Spleen (tissue), 11 donors: ENCODE results near the gene FBXO15. TPM values are rescaled to one million over a fixed set of nuclear protein-coding genes. Genes with fewer than 3 reads are reported as not detected.

Experiments used
- DNase-seq: peaks from one replicate; pipeline ENCODE4 v3.0.0-alpha.2; 2020
- H3K27ac ChIP-seq, 8 donors: fragments of 200-600 bp; sonication (generic) in 7 of 8; 1 replicate in 4 of 8; 2 replicates in 4 of 8; pipeline versions ENCODE4 v1.5.0 to v1.8.0; 2016 to 2021; ENCODE audit warnings: inconsistent platforms in 4 of 8, mild to moderate bottlenecking in 4 of 8, moderate library complexity in 1 of 8
- H3K27me3 ChIP-seq, 7 donors: fragments of 200-600 bp; sonication (generic) in 6 of 7; replicated peaks in 1 of 7; 1 replicate in 4 of 7; 2 replicates in 3 of 7; pipeline versions ENCODE4 v1.5.0 to v1.8.0; 2016 to 2021; ENCODE audit warnings: inconsistent platforms in 3 of 7, mild to moderate bottlenecking in 1 of 7
- H3K36me3 ChIP-seq, 6 donors: fragments of 200-600 bp; sonication (generic) in 5 of 6; 1 replicate in 4 of 6; 2 replicates in 2 of 6; pipeline versions ENCODE4 v1.5.0 to v1.8.0; 2016 to 2021; ENCODE audit warnings: inconsistent platforms in 2 of 6
- H3K4me1 ChIP-seq, 6 donors: fragments of 200-600 bp; sonication (generic) in 5 of 6; 1 replicate in 3 of 6; 2 replicates in 3 of 6; pipeline versions ENCODE4 v1.5.0 to v1.8.0; 2016 to 2021; ENCODE audit warnings: inconsistent platforms in 3 of 6
- H3K4me3 ChIP-seq, 8 donors: fragments of 200-600 bp; sonication (generic) in 7 of 8; 1 replicate in 4 of 8; 2 replicates in 4 of 8; pipeline versions ENCODE4 v1.5.0 to v1.8.0; 2016 to 2021; ENCODE audit warnings: inconsistent platforms in 4 of 8, mild to moderate bottlenecking in 4 of 8, moderate library complexity in 2 of 8
- H3K9me3 ChIP-seq, 8 donors: fragments of 200-600 bp; sonication (generic) in 7 of 8; 1 replicate in 4 of 8; 2 replicates in 4 of 8; pipeline versions ENCODE4 v1.5.0 to v1.8.0; 2016 to 2021; ENCODE audit warnings: inconsistent platforms in 4 of 8
- POLR2A ChIP-seq, 3 donors: fragments of 450-650 bp; IDR thresholded peaks; one replicate each; pipeline ENCODE4 v1.5.1; 2017; ENCODE audit warnings: antibody characterized with exemption in 3 of 3, mild to moderate bottlenecking in 1 of 3
- POLR2AphosphoS5 ChIP-seq, 3 donors: sonication (generic); formaldehyde crosslinking; IDR thresholded peaks; one replicate each; pipeline ENCODE4 v1.5.1; 2017; ENCODE audit warnings: antibody characterized with exemption in 3 of 3
- WGBS, 5 donors: extraction: QIAGEN DNeasy Blood & Tissue Kit in 3 of 5; methylation state at CpG; one replicate each; pipeline versions ENCODE4 v1.1.5 to v1.1.7; 2013 to 2018; 5-methylcytosine and 5-hydroxymethylcytosine counted together
- intact Hi-C: fragments of 100-400 bp; cut with DNase I; formaldehyde crosslinking; loops from one replicate; pipeline ENCODE4 v1.15.0; 2023; ENCODE audit warnings: low total_unique reads
- polyA plus RNA-seq, 3 donors: library from polyadenylated mRNA; stranded (reverse); fragments of 200-250 nt; gene quantifications; one replicate each; pipeline ENCODE4 v1.2.1, GENCODE V29; 2013
- total RNA-seq, 7 donors: library from RNA; depleted of rRNA in 3 of 7; stranded (reverse); fragments of >200 nt in 3 of 7; fragmentation: NEBNext Ultra II Directional in 4 of 7; extraction: Animal tissue kit (Norgen Biotek cat#: 25700) in 4 of 7; gene quantifications; one replicate each; pipeline versions ENCODE4 v1.1.0 to v1.2.1, GENCODE V29; 2016 to 2021
- TF ChIP-seq, protein P1 (sequence below), 11 experiments: fragments of 200-600 bp in 7 of 11; fragments of 450-650 bp in 4 of 11; sonication (generic) in 4 of 11; IDR thresholded peaks in 8 of 11; conservative IDR thresholded peaks in 3 of 11; 1 replicate in 7 of 11; 2 replicates in 4 of 11; pipeline versions ENCODE4 v1.4.0 to v1.8.0; 2016 to 2021; ENCODE audit warnings: antibody characterized with exemption in 11 of 11, inconsistent platforms in 4 of 11, mild to moderate bottlenecking in 1 of 11
- donor health status: healthy with polysubstance abuse.
- donor health status: DM: no; HTN: no; CAD: no; lungs with moderate emphysema.
- donor health status: DM: no; HTN: no; CAD: no.
- donor health status: Bipolar disorder and iron deficiency.
- donor health status: healthy.
- donor health status: DM: no; HTN: no; CAD: no.
- donor health status: DM: yes; HTN: yes; CAD: no.

Gene FBXO15
- total and polyA plus RNA-seq, 10 donors = 0.28 to 3.5 (median 1.1) TPM

DNA sequence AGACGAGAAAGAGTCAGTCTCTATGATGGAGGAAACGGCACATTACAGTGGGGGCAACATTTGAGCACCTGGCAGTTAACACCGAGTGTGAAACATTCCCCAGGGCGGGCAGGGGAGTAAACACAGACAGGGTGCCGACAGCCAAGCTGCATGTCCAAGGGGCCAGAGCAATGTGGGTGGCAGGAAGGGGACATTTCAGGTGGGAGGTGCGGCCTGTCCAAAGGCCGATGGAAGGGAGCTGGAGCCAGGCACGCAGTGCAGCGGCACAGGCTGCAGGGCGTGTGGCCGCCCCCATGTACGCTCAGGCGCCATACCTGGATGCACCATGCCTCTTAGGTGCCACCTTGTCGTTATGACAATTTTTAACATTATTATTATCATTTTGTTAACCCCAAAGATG is 43.9 kb upstream of the FBXO15 start:
- intact Hi-C loops = no loop called here
- Histone ChIP-seq H3K36me3 (no peaks in the 10 kb centered on the region), H3K4me3 (no peak overlapping the region), H3K27me3 (peaks cover 0 to 9% (median 0%) of the 10 kb centered on the region in 7 donors), H3K27ac (no peak overlapping the region), H3K9me3 (no peaks in the 10 kb centered on the region), H3K4me1 (peaks cover 0 to 7% (median 4%) of the 10 kb centered on the region in 6 donors)
- 86 to 89% (median 88%) methylated on average over 14 of the region's 14 CpGs for WGBS, 5 donors
- TF ChIP-seq POLR2AphosphoS5 (IDR thresholded peaks at IDR 0.05) (no peak), POLR2A (IDR thresholded peaks at IDR 0.05) (no peak)
- TF ChIP-seq, protein P1, sequence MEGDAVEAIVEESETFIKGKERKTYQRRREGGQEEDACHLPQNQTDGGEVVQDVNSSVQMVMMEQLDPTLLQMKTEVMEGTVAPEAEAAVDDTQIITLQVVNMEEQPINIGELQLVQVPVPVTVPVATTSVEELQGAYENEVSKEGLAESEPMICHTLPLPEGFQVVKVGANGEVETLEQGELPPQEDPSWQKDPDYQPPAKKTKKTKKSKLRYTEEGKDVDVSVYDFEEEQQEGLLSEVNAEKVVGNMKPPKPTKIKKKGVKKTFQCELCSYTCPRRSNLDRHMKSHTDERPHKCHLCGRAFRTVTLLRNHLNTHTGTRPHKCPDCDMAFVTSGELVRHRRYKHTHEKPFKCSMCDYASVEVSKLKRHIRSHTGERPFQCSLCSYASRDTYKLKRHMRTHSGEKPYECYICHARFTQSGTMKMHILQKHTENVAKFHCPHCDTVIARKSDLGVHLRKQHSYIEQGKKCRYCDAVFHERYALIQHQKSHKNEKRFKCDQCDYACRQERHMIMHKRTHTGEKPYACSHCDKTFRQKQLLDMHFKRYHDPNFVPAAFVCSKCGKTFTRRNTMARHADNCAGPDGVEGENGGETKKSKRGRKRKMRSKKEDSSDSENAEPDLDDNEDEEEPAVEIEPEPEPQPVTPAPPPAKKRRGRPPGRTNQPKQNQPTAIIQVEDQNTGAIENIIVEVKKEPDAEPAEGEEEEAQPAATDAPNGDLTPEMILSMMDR (IDR thresholded peaks at IDR 0.05 in 8 of 11, conservative IDR thresholded peaks at IDR 0.05 in 3 of 11) = no peak
- DNase-seq = no peak

DNA sequence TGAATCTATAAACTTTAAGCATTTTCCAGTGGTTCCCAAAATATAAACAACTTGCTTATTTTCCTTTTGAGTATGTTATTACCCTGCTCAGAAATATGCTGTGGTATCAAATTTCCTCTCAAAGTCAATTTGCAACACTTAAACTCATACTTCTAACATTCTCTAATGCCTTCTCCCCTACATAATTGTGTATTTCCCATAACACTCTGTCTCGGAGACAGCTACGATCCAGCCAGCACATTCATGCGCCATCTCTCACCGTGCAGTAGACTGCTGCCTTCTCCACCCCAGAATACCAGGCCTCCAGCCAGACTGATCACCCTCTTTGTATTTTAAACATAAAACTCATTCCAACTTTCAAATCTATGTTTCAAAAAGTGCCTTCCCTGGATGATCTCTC is 42.5 kb upstream of the FBXO15 start:
- Histone ChIP-seq H3K36me3 (no peaks in the 10 kb centered on the region), H3K4me3 (no peak overlapping the region), H3K27ac (no peak overlapping the region), H3K4me1 (no peaks in the 10 kb centered on the region), H3K9me3 (no peaks in the 10 kb centered on the region), H3K27me3 (peaks cover 0 to 9% (median 0%) of the 10 kb centered on the region in 7 donors)
- no peak for TF ChIP-seq POLR2AphosphoS5 (IDR thresholded peaks at IDR 0.05)
- no peak for TF ChIP-seq POLR2A (IDR thresholded peaks at IDR 0.05)
- TF ChIP-seq, protein P1 (IDR thresholded peaks at IDR 0.05 in 8 of 11, conservative IDR thresholded peaks at IDR 0.05 in 3 of 11) = no peak
- DNase-seq = no peak
- WGBS, 5 donors = 75 to 88% (median 79%) methylated on average over 4 of the region's 4 CpGs
- intact Hi-C loops = no loop called here

DNA sequence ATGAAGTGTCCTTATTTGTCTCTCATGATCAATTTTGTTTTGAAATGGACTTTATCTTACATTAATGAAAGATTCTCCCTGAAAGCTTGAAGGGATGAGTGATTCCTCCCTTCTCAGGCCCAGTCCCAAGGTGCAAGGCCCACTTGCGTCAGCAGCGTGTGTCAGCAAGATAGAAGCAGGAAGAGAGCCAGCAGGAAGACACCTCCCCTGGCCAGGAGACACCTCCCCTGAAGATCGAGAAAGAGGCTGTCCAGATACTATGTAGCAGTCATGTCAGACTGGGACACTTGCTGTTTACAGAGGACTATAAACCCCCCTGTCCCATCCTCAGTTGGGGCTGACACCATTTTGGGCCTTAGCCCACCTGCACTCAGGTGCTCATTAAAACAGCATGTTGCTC is 39.0 kb upstream of the FBXO15 start:
- intact Hi-C loops = no loop called here
- no peak for DNase-seq
- WGBS, 5 donors = 73 to 90% (median 86%) methylated on average over 3 of the region's 3 CpGs
- no peak overlapping the region for H3K27ac ChIP-seq
- no peaks in the 10 kb centered on the region for H3K4me1 ChIP-seq
- H3K4me3 ChIP-seq = no peak overlapping the region
- no peaks in the 10 kb centered on the region for H3K36me3 ChIP-seq
- no peaks in the 10 kb centered on the region for H3K9me3 ChIP-seq
- TF ChIP-seq POLR2A (IDR thresholded peaks at IDR 0.05) = no peak
- TF ChIP-seq, protein P1 (IDR thresholded peaks at IDR 0.05 in 8 of 11, conservative IDR thresholded peaks at IDR 0.05 in 3 of 11) = no peak
- TF ChIP-seq POLR2AphosphoS5 (IDR thresholded peaks at IDR 0.05) = no peak
- H3K27me3 ChIP-seq = peaks cover 0 to 29% (median 3%) of the 10 kb centered on the region in 7 donors

DNA sequence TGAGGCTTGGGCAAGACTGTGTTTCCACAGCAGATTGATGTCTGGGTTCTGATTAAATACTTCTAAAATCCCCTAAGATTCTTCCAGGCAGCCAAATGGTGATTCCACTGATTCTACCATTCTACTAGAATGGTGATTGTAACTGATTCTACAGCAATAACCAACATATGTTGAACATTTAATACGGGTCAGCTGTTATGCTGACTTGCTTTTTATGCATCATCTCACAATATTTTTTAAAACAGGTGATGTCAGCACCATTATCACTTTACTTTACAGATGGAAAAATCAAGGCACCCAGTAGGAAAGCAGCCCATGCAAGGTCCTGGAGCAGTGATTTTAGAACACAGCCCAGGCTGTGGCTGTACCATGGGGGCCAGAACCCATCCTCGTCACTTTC is 38.2 kb upstream of the FBXO15 start:
- WGBS, 5 donors = 82 to 96% (median 89%) methylated on average over 2 of the region's 2 CpGs

More for the DNA sequence above, 38.2 kb upstream of the FBXO15 start:
- H3K9me3 ChIP-seq = no peaks in the 10 kb centered on the region
- TF ChIP-seq POLR2A (IDR thresholded peaks at IDR 0.05) (no peak), POLR2AphosphoS5 (IDR thresholded peaks at IDR 0.05) (no peak)
- TF ChIP-seq, protein P1 (IDR thresholded peaks at IDR 0.05 in 8 of 11, conservative IDR thresholded peaks at IDR 0.05 in 3 of 11) = no peak
- no peaks in the 10 kb centered on the region for H3K4me1 ChIP-seq
- no peak for DNase-seq
- H3K27ac ChIP-seq = no peak overlapping the region
- H3K27me3 ChIP-seq = peaks cover 0 to 26% (median 0%) of the 10 kb centered on the region in 7 donors
- no peak overlapping the region for H3K4me3 ChIP-seq
- intact Hi-C loops = no loop called here
- no peaks in the 10 kb centered on the region for H3K36me3 ChIP-seq
